ENCODE measurements around the gene PUM2.

Gene PUM2

DNA sequence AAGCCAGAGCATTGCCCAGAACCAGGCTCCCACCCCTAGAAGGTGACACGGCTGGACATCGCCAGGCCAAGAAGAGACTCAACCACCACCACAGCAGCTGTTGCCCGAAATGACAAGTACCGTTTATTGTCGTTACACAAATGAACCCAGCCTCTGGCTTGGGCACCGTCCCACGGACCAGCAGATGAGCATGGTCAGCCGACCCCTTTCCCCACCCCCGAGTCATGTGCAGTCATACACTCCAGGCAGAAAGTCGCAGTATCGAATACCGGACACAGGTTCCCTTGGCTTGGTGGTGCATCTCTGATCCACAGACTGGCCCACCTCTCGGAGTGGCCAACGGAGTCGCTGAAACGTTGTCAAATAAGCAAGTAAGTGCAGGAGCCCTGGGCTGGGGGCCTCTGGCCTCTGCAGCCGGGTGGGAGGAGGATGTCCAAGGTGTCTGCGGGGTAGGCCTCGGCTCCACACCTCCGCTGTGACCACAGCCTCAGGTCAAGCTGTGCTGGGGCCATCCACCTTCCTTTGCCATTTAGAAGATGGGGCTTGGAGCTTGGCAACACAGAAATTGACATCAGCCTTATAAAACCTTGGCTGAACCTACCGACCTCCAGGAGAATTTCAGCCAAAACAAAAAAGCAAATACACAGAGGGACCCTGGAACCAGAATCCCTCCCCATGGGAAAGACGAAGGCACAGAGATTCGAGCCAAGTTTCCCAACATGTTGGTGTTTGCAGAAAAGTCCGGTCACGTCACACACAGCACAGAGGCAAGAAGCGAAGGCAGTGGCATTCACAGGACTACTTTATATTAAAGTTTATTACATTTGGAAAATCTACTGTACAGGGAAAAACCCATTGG lies 149.7 kb downstream of the PUM2 start:
- DNase-seq (ENCODE audit: low spot score), result no peak

DNA sequence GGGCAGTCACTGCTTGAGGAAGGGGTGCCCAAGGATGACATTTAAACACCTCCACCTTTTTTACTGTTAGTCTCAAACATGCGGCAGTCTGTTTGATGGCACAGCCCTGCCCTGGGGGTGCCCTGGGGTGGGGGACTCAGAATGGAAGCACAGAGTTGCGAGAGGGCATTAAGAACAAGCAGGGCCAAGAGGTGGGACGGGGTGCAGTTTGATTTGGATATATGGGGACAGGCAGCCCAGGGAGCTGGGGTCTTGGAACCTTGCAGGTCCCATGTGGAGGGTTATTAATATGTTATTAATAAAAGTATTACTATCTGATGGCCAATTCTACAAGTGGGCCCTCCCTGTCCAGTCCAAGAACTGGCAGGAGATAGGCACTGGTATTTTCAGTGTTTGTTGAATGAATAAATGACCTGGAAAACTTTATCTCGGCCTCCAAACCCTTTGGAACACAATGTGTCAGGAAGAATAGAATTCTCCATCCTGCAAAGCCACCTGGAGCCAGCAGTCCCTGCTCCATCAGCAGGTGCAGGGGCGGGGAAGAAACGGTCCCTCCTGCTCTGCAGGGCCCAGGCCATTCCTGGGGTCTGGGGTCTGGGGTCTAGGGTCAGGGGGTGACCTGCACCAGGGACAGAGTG lies 150.9 kb downstream of the PUM2 start:
- DNase-seq (ENCODE audit: low spot score), result no peak

DNA sequence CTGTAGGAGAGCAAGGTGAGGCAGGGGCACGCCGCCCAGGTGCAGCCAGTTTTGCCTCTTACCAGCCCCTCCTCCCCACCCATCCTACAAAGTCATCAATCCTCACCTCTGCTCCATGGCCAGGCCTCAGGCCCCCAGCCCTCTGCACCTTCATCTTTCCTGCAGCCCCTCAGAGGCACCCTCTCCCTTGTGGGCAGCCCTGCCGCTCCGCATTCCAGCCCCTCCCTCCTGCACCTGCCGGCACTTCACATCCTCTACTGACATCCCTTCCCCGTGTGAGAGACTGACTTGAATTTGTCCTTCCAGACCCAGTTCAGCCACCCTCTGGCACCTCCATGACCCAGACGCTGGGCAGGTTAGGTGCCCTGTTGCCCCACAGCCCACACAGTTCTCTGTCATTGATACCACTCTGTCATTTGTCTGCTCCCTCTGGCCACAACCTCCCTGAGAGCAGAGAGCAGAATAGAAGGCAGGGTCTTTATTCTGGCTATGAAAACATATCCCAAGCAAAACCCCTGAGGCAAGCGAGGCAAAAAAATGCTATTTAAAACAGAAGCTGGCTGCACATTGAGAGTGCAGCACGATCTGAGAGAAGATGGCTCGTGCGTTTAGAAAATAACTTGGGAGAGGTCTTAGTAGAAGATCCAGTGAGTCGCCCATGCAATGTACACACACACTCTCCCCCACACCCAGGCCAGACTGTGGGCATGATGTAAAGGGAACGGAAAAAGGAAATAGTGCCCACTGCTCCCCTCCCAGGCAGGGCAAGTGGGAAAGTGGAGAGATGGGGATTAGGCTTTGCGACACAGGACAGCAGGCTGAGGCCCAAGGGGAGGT lies 151.6 kb downstream of the PUM2 start:
- no peak for DNase-seq (ENCODE audit: low spot score)

All from GM03348 (cell line).